HG03280 (cell line): ENCODE results near the gene PFN4.
A peak's percentile ranks its signal among the peaks of the same experiment; 100 is the strongest.
"Not testable (repeated sequence)": the region's sequence is repeated elsewhere in the genome, so short reads cannot be mapped to it uniquely, and the experiment has no call there.

Experiments used
- ATAC-seq: cut with Tn5 transposase; IDR thresholded peaks from one replicate; pipeline ENCODE4 v1.9.1; 2021; ENCODE audit warnings: mild to moderate bottlenecking, moderate library complexity; ENCODE audit not compliant: unreplicated experiment

Gene PFN4

GRCh38 chr2:24123195-24123921 lies at the start of gene PFN4, which contains the start of gene FAM228B:
Gene PFN4, minus strand, starts transcription at chr2:24123334. Its CDS starts 799 bp downstream, at chr2:24122535.
Gene FAM228B, plus strand, starts transcription at chr2:24123469. Its CDS starts 893 bp downstream, at chr2:24124362.
- peak; percentile 85 for ATAC-seq

- ATAC-seq = no peak
Observed at GRCh38 chr2:24169023-24169422, 45.9 kb upstream of the PFN4 start.

- ATAC-seq = peak; percentile 83
Observed at GRCh38 chr2:24164416-24164973, 41.4 kb upstream of the PFN4 start.

GRCh38 chr2:24163601-24164000 lies 40.5 kb upstream of the PFN4 start:
- ATAC-seq = no peak

GRCh38 chr2:24163186-24163585 lies 40.1 kb upstream of the PFN4 start:
- no peak for ATAC-seq

GRCh38 chr2:24162494-24162893 lies 39.4 kb upstream of the PFN4 start:
- ATAC-seq = no peak

- ATAC-seq = no peak
Observed at GRCh38 chr2:24160761-24161160, 37.6 kb upstream of the PFN4 start.

GRCh38 chr2:24159708-24160107 lies 36.6 kb upstream of the PFN4 start:
- ATAC-seq = no peak

- no peak for ATAC-seq
Observed at GRCh38 chr2:24158131-24158530, 35.0 kb upstream of the PFN4 start.

GRCh38 chr2:24153478-24153877 lies 30.3 kb upstream of the PFN4 start:
- ATAC-seq = no peak

GRCh38 chr2:24152413-24153197 lies 29.5 kb upstream of the PFN4 start:
- no peak for ATAC-seq

GRCh38 chr2:24147364-24147763 lies 24.2 kb upstream of the PFN4 start:
- no peak for ATAC-seq

GRCh38 chr2:24140305-24140704 lies 17.2 kb upstream of the PFN4 start:
- not testable (repeated sequence) for ATAC-seq

- ATAC-seq = no peak
Observed at GRCh38 chr2:24132543-24132942, 9.4 kb upstream of the PFN4 start.

- no peak for ATAC-seq
Observed at GRCh38 chr2:24125956-24126355, 2.8 kb upstream of the PFN4 start.

- ATAC-seq = peak; percentile 3
Observed at GRCh38 chr2:24123922-24124580, 917 bp upstream of the PFN4 start.

GRCh38 chr2:24122366-24123194 lies 554 bp downstream of the PFN4 start:
- ATAC-seq = no peak

- ATAC-seq = no peak
Observed at GRCh38 chr2:24121469-24121868, 1.7 kb downstream of the PFN4 start.

- no peak for ATAC-seq
Observed at GRCh38 chr2:24121066-24121465, 2.1 kb downstream of the PFN4 start.

GRCh38 chr2:24117902-24118301 lies 5.2 kb downstream of the PFN4 start:
- ATAC-seq = no peak
